Hematopoietic multipotent progenitor cell treated with erythropoietin and hydrocortisone succinate and interleukin-3 and kit ligand, for 17 days (in vitro differentiated cells): Measurements from ENCODE around the gene WASF3.

Experiments used
- DNase-seq: peaks from one replicate; pipeline ENCODE4 v3.0.0-alpha.2; 2015; ENCODE audit warnings: low spot score

Gene WASF3

GRCh38 chr13:26685606-26686005 lies 128.1 kb downstream of the WASF3 start:
- DNase-seq, result no peak

GRCh38 chr13:26686285-26686684 lies 128.8 kb downstream of the WASF3 start:
- DNase-seq, result no peak

GRCh38 chr13:26688286-26688685 lies 130.8 kb downstream of the WASF3 start:
- DNase-seq, result no peak

- no peak for DNase-seq
Measured at GRCh38 chr13:26688980-26689379, 131.5 kb downstream of the WASF3 start.

GRCh38 chr13:26693749-26694463 lies 136.4 kb downstream of the WASF3 start:
- DNase-seq, result no peak

GRCh38 chr13:26694609-26695359 lies 137.3 kb downstream of the WASF3 start:
- DNase-seq, result no peak

- no peak for DNase-seq
Measured at GRCh38 chr13:26695360-26695705, 137.8 kb downstream of the WASF3 start.

GRCh38 chr13:26695891-26696311 lies 138.4 kb downstream of the WASF3 start:
- DNase-seq, result no peak

- no peak for DNase-seq
Measured at GRCh38 chr13:26697069-26697955, 139.8 kb downstream of the WASF3 start.

- DNase-seq, result peak; percentile 69
Measured at GRCh38 chr13:26698392-26699196, 141.1 kb downstream of the WASF3 start.

GRCh38 chr13:26699197-26699490 lies 141.7 kb downstream of the WASF3 start:
- DNase-seq, result no peak

- DNase-seq, result no peak
Measured at GRCh38 chr13:26705536-26705935, 148.1 kb downstream of the WASF3 start.

- DNase-seq, result no peak
Measured at GRCh38 chr13:26706381-26706780, 148.9 kb downstream of the WASF3 start.

GRCh38 chr13:26707122-26708006 lies 149.9 kb downstream of the WASF3 start:
- peak; percentile 12 for DNase-seq

- no peak for DNase-seq
Measured at GRCh38 chr13:26708007-26708297, 150.5 kb downstream of the WASF3 start.

- no peak for DNase-seq
Measured at GRCh38 chr13:26709461-26709860, 152.0 kb downstream of the WASF3 start.

- DNase-seq, result no peak
Measured at GRCh38 chr13:26710166-26710565, 152.7 kb downstream of the WASF3 start.

- DNase-seq, result no peak
Measured at GRCh38 chr13:26711211-26711610, 153.7 kb downstream of the WASF3 start.

GRCh38 chr13:26713341-26713740 lies 155.9 kb downstream of the WASF3 start:
- DNase-seq, result no peak

GRCh38 chr13:26716984-26717383 lies 159.5 kb downstream of the WASF3 start:
- no peak for DNase-seq

- DNase-seq, result no peak
Measured at GRCh38 chr13:26718146-26718545, 160.7 kb downstream of the WASF3 start.
